Cardiac muscle cell (in vitro differentiated cells and primary cell): Measurements from ENCODE around the gene CHD9NB. TPM values are rescaled to one million over a fixed set of nuclear protein-coding genes. Genes with fewer than 3 reads are reported as not detected.
A peak's percentile ranks its signal among the peaks of the same experiment; 100 is the strongest.

Experiments used
- DNase-seq, 2 donors: peaks; one replicate each; pipeline versions ENCODE4 v3.0.0 to v3.0.0-alpha.2; 2010 to 2017; ENCODE audit warnings: low read depth in 1 of 2, low spot score in 1 of 2
- H3K27ac ChIP-seq: fragments of 200-600 bp; sonication (generic); 2 replicates; pipeline ENCODE4 v1.5.1; 2016
- H3K27me3 ChIP-seq: fragments of 200-600 bp; sonication (generic); 2 replicates; pipeline ENCODE4 v1.6.0; 2016; ENCODE audit warnings: control low read depth
- H3K36me3 ChIP-seq: fragments of 200-600 bp; sonication (generic); 2 replicates; pipeline ENCODE4 v1.5.1; 2016; ENCODE audit warnings: control low read depth
- H3K4me1 ChIP-seq: fragments of 200-600 bp; sonication (generic); 2 replicates; pipeline ENCODE4 v1.8.1; 2017; ENCODE audit warnings: low read depth, mild to moderate bottlenecking, mixed run types
- H3K4me3 ChIP-seq: fragments of 200-600 bp; sonication (generic); 2 replicates; pipeline ENCODE4 v1.5.1; 2016; ENCODE audit warnings: mild to moderate bottlenecking
- H3K9me3 ChIP-seq: fragments of 200-600 bp; sonication (generic); 2 replicates; pipeline ENCODE4 v1.5.1; 2017; ENCODE audit warnings: low read depth, mild to moderate bottlenecking, control low read depth
- polyA plus RNA-seq: library from polyadenylated mRNA; unstranded; fragments of >200 nt; fragmentation: Nextera tagmentation; extraction: Ambion mirVana; gene quantifications from 2 replicates; pipeline ENCODE4 v1.2.1, GENCODE V29; 2016
- total RNA-seq: library from RNA; depleted of rRNA; stranded (reverse); fragments of >200 nt; gene quantifications from 2 replicates; pipeline ENCODE4 v1.2.3, GENCODE V29; 2016
- TF ChIP-seq, protein P1 (sequence below): IDR thresholded peaks from 2 replicates; pipeline ENCODE4 v1.5.1; 2012; ENCODE audit warnings: low read depth, mild to moderate bottlenecking, low read length

Gene CHD9NB
- total and polyA plus RNA-seq, 2 experiments from 2014 or later: 0.12 TPM; not detected in 1

DNA sequence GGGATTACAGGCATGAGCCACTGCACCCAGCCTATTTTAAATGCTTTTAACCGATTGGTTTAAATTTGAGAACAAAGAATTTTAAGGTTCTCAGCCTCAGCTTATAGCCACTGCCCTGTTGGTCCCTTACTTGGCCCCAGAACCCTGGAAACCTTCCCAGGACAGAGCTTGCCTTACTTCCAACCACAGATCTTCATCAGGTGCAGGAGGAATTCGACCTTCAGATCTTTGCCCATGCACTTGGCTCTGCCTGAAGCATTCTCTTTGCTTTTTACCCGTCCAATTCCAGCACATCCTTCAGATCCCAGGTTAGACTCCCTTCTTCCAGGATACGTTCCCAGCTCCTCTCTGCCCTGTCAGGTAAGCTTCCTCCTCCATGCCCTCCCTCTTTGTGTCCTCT lies 29.8 kb upstream of the CHD9NB start:
- Histone ChIP-seq H3K4me3 (no peak overlapping the region), H3K36me3 (no peaks in the 10 kb centered on the region), H3K27me3 (no peaks in the 10 kb centered on the region), H3K27ac (no peak overlapping the region), H3K4me1 (peaks cover 4% of the 10 kb centered on the region), H3K9me3 (no peaks in the 10 kb centered on the region)
- TF ChIP-seq, protein P1, sequence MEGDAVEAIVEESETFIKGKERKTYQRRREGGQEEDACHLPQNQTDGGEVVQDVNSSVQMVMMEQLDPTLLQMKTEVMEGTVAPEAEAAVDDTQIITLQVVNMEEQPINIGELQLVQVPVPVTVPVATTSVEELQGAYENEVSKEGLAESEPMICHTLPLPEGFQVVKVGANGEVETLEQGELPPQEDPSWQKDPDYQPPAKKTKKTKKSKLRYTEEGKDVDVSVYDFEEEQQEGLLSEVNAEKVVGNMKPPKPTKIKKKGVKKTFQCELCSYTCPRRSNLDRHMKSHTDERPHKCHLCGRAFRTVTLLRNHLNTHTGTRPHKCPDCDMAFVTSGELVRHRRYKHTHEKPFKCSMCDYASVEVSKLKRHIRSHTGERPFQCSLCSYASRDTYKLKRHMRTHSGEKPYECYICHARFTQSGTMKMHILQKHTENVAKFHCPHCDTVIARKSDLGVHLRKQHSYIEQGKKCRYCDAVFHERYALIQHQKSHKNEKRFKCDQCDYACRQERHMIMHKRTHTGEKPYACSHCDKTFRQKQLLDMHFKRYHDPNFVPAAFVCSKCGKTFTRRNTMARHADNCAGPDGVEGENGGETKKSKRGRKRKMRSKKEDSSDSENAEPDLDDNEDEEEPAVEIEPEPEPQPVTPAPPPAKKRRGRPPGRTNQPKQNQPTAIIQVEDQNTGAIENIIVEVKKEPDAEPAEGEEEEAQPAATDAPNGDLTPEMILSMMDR: no peak
- no peak for DNase-seq

DNA sequence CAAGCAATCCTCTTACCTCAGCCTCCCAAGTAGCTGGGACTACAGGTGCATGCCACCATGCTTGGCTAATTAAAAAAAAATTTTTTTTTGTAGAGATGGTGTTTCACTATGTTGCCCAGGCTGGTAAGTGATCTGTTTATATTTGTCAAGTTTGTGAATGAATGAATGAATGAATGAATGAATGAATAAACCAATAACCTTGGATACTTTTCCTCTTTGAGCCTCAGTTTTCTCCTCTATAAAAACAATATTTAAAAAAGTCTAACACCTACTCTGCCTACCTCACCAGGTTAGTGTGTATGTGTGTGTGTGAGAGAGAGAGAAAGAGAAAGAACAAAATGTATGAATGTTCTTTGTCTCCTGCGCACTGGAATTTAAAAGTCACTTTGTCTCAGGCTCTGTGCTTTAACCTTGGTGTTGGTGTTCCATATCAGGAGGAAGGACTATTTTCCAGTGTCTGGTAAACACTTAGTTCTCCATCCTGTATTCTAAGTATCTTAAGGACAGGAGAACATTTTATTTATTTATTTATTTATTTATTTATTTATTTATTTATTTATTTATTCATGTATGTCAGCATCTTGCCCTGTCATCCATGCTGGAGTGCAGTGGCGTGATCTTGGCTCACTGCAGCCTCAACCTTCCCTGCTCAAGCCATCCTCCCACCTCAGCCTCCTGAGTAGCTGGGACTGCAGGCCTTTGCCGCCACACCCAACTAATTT lies 29.1 kb upstream of the CHD9NB start:
- DNase-seq: no peak
- peaks cover 4% of the 10 kb centered on the region for H3K4me1 ChIP-seq
- TF ChIP-seq, protein P1: no peak
- no peak overlapping the region for H3K27ac ChIP-seq
- no peaks in the 10 kb centered on the region for H3K36me3 ChIP-seq
- H3K9me3 ChIP-seq: no peaks in the 10 kb centered on the region
- H3K4me3 ChIP-seq: no peak overlapping the region
- H3K27me3 ChIP-seq: no peaks in the 10 kb centered on the region

DNA sequence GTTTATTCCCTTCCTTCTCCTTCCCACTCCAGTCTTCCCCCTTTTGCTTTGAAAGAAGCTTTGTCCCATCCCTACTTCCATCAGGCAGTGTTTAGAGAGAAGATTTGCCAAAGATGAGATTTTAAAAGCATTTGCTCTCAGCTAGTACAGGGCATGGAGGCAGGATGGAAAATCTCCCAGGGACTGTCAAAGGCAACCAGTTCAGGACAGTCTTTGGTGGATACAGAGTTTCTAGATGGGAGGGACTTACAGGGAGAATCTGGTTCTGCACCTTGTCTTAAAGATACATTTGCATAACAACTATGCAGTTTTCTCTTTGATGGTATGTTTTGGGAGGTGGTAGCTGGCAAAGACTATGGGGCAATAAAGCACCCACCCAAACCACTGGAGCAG lies 28.3 kb upstream of the CHD9NB start:
- Histone ChIP-seq H3K4me3 (no peak overlapping the region), H3K9me3 (no peaks in the 10 kb centered on the region), H3K36me3 (no peaks in the 10 kb centered on the region), H3K27ac (no peak overlapping the region), H3K27me3 (no peaks in the 10 kb centered on the region), H3K4me1 (peaks cover 3% of the 10 kb centered on the region)
- TF ChIP-seq, protein P1: no peak
- no peak for DNase-seq

DNA sequence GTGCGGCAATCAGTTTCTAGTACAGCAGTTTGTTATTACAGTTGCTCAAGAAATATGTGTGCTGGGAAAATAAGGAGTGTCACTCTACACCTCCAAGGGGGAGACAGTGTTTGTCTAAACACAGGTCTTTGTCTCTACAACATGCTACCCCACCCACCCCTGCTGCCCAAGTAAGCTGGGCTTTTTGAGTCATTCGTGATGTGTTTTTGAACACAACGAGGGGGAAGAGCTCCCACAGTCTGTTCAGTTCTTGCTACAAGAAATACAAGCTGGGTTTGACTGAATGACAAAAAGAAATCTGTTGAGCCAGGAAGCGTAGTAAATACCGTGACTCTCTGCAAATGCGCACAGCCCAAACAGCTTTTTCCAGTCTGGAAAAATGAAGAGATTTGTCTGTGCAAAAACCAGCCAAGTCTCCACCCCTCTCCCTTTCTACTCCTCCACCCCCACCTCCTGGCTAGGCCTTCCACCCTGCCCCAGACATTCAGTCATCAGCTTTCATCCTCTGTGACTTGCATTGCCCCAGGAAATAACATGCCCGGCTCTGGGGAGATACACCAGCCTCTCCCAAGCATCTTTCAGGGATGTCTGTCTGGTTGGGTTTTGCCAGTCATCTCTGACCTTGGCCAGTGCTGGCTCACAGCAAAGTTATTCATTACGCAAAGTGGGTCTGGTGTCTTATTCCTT lies 27.8 kb upstream of the CHD9NB start:
- TF ChIP-seq, protein P1: no peak
- peak in 1 of 2 donors; percentile 90 for DNase-seq
- H3K4me1 ChIP-seq: no peaks in the 10 kb centered on the region
- no peaks in the 10 kb centered on the region for H3K9me3 ChIP-seq
- no peaks in the 10 kb centered on the region for H3K27me3 ChIP-seq
- no peak overlapping the region for H3K4me3 ChIP-seq
- H3K27ac ChIP-seq: no peak overlapping the region
- H3K36me3 ChIP-seq: no peaks in the 10 kb centered on the region

DNA sequence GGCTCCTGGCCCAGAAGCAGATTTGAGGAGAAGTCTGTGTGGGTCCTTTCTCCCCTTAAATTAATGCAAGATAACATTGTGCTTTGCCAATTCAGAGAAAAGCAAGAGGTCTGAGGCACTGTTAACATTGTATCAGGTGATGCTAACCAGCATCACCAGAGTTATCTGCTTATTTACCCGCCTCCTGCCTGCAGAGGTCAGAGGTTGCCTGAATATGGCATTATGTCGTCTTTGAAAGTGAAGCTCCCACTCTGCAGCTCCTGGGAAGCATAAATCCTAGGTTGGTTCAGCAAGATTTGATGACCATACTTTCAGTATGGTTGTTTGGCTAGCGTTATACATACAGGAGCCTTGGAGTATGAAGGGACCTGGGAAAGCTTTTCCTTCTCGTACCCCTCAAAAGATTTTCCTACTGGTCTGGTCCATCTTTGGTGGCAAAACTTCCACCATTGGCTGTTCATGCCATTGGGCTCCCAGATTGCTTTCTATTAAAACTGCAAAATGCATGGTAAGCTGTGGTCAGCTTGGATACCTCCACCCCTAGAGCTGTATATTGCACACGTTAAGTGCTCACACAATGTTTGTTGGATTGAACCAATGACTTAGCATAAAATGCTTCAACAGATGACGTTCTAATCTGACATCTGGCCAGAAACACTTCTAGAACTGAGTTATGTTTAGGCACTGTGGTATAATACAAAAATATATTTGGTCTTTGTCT lies 26.2 kb upstream of the CHD9NB start:
- no peak for DNase-seq
- H3K36me3 ChIP-seq: no peaks in the 10 kb centered on the region
- no peak overlapping the region for H3K27ac ChIP-seq
- no peaks in the 10 kb centered on the region for H3K9me3 ChIP-seq
- no peak overlapping the region for H3K4me3 ChIP-seq
- H3K4me1 ChIP-seq: no peaks in the 10 kb centered on the region
- TF ChIP-seq, protein P1: no peak
- no peaks in the 10 kb centered on the region for H3K27me3 ChIP-seq
